Erythroblast (primary cell): ENCODE measurements around the gene B3GLCT.

Experiments used
- DNase-seq, 2 experiments: peaks; one replicate each; lab custom pipeline; 2025; lab: John Stamatoyannopoulos, UW
- GATA1 ChIP-seq: IDR thresholded peaks from 2 replicates; pipeline ENCODE4 v1.6.1; 2011; ENCODE audit warnings: low read depth, mild to moderate bottlenecking, control low read depth, low read length, moderate library complexity
- POLR2A ChIP-seq: IDR thresholded peaks from 2 replicates; pipeline ENCODE4 v1.6.1; 2011; ENCODE audit warnings: mild to moderate bottlenecking, low read length

Gene B3GLCT

DNA sequence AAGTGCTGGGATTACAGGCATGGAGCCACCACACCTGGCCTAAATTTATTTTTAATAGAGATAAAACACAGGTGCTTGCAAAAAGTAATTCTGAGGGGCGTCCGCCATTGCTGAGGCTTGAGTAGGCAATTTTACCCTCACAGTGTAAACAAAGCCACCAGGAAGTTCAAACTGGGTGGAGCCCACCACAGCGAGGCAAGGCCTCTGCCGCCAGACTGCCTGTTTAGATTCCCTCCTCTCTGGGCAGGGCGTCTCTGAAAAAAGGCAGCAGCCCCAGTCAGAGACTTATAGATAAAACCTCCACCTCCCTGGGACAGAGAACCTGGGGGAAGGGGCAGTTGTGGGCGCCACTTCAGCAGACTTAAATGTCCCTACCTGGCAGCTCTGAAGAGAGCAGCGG, 50.7 kb downstream of the B3GLCT start:
- TF ChIP-seq GATA1, result no peak
- no peak for TF ChIP-seq POLR2A
- peak in 1 of 2 experiments; percentile 7 for DNase-seq

DNA sequence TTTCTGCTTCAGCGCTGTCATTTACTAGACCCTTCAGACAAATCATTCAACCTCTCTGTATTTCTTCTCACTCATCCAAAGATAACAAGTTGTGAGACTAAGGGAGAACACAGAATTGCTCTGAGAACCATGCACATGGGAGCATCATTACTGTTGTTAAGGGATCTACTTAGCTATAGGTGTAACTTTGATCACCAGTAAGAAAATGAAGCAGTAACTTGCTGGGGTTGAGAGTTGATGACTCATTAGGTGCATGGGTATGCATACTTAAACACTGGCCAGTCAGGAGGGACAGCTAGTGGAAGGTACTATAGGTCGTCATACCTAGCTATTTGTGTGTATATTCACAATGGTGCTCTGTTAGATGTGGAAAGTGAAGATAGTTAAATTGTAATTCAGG, 61.5 kb downstream of the B3GLCT start:
- no peak for TF ChIP-seq GATA1
- no peak for TF ChIP-seq POLR2A
- DNase-seq, result no peak

DNA sequence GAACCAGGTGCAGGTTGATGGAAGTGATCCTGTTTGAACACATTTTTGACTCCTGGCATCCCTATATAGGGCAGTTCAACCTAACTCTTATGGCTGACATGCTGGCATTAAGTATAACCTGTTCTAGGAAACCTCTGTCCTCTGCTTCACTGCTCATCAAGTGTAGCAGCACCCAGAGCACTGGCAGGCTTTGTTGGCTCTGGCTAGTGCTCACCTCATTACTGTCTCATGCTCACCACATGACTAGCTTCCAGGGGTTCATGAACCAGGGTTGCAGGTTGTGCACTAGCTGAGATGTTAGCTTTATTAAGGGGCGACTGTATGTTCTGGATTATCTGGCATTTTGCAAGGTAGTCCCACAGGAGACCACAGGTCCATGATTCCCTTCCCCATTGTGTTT, 63.6 kb downstream of the B3GLCT start:
- TF ChIP-seq POLR2A (no peak), GATA1 (no peak)
- DNase-seq, result no peak

DNA sequence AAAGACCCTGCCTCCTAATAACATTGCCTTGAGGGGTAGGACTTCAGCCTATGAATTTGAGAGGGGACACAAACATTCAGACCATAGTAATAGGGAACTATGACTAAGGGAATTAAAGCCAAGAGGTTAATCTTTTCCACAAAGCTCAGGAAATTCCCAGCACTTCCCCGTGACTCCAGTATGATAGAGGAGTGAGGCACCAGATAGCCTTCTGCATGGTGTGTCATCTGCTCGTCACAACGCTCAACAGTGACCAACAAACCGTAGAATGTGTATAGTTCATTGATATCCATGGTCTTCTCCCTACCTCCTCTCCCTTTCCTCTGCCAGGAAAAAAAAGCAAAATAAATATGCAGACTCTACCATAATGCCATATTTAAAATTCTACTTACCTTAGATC, 64.4 kb downstream of the B3GLCT start:
- no peak for DNase-seq
- TF ChIP-seq GATA1 (no peak), POLR2A (no peak)

DNA sequence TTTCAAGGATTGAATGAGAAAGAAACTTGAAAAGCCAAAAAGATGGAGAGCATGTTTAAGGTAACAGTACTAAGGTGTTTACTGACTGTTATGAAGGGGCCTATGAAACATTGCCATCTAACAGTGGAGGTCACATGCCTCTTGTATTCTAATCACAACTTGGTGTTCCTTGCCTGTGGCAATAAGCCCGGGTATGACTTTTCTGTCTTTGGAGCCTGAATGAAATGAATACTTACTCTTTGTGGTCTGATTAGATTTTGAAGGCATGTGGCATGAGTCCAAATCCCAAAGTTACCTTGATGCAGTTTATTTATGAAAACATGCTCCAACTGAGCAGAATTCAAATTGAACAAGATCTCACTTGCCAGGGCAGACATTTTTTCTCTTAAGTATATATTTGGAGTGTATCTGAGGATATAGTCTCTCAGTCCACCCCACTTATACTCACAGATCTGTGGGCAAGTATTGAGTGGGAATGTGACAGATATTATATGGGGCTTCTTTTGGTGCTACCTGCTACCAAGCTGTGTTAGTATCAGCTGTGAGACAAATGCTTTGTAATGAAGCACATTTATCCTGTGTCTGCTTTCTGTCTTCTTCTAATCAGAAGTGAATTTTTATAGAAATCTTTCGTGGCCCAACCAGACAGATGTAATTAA, 67.5 kb downstream of the B3GLCT start:
- TF ChIP-seq GATA1 (no peak), POLR2A (no peak)
- DNase-seq, result no peak

DNA sequence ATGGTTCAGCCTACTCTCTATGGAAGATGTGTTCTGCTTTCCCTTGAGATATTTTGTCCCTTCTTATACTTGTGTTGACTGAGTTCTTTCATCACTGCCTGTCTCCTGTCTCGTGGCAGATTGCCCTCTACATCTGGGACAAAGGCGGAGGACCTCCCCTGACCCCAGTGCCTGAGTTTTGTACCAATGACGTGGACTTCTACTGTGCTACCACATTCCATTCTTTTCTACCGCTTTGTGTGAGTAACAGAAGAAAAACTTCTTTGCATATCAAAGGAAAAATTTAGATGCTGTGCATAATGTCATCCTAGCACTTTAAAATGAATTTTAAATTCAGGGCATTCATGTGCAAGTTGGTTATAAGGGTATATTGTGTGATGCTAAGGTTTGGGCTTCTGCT, 74.6 kb downstream of the B3GLCT start:
- TF ChIP-seq POLR2A, result no peak
- TF ChIP-seq GATA1, result no peak
- DNase-seq, result no peak

DNA sequence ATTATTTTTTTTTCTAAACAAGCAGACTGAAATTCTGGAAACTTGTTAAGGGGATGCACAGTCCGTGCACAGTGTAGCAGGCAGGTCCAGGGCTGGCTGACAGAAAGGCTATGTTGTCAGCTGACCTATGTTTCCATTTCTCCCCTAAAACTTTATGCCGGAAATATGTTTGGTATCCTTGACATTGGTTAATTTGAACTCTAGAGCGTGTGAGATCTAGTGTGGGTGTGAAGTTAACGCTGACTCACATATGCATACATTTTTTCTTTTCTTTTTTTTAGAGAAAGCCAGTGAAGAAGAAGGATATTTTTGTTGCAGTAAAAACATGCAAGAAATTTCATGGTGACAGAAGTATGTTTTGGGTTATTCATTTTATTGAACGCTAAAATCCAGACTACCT, 76.6 kb downstream of the B3GLCT start:
- TF ChIP-seq POLR2A, result no peak
- TF ChIP-seq GATA1, result no peak
- no peak for DNase-seq

DNA sequence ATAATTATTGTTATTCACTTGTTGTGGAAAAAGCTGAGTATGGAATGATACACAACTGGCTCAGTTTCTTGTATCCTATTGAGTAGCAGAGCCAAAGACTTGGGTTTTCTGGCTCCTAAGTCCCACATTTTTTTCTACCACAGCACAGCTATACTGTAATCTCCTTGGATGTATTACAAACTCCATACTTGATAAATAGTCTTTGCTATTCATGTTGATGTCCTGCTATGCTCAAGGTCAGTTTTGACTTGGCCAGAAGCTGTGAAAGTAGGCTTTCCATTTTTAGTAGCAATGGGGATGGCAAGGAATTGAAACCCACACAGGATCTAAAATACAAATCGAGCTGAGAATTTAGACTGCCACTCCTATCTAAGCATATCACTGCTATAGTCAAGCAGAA, 79.1 kb downstream of the B3GLCT start:
- DNase-seq, result no peak
- TF ChIP-seq GATA1 (no peak), POLR2A (no peak)

DNA sequence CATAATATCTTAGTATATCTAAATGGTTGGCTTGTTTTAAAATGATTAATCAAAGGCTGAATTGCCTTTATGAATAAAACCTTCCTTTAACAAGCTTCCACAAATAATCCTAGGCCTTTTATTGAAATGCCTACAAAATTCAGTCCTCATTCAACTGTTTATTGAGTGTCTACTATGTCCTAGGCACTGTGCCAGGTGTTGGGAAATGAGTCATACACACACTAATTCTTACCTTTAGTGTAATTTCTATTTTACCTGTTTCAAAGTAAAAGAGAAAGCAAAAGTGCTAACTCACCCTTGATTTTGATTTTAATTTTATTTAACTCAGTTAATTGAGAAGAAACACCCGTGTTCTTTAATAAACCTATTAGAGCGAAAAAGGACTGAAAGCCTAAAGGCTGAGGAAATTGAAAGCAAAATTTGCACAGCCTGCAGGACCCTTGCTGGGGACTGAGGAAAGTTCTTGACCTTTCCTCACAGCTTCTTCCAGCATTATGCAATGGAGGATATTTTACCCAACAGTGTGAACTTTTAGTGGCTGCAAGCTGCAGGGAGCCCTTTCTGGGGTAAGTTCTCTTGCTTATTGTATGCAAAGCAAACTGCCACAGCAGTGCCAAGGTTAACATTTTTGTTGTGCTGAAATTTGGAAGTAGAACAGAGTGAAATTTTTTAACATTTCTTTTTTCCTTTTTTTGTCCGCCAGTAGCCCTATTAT, 83.1 kb downstream of the B3GLCT start:
- DNase-seq, result no peak
- TF ChIP-seq GATA1, result no peak
- no peak for TF ChIP-seq POLR2A

DNA sequence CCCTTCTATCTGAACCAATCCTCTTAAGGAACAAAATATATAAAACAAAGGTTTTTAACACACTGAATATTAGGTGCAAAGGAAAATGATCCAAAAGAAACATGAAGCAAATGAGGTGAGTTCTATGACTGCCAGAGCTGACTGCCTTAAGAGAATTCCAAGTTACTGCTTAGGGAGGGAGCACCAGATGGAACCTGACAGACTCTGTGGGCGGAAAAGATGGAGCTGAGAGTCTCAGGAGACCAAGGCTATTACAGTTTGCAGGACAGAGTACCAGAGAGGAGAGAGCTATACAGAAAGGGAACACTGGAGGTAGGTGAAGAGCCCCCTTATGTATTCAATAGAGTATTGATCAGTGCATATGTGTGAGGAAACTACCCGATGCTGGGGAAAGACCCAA, 87.2 kb downstream of the B3GLCT start:
- no peak for DNase-seq
- TF ChIP-seq POLR2A (no peak), GATA1 (no peak)

DNA sequence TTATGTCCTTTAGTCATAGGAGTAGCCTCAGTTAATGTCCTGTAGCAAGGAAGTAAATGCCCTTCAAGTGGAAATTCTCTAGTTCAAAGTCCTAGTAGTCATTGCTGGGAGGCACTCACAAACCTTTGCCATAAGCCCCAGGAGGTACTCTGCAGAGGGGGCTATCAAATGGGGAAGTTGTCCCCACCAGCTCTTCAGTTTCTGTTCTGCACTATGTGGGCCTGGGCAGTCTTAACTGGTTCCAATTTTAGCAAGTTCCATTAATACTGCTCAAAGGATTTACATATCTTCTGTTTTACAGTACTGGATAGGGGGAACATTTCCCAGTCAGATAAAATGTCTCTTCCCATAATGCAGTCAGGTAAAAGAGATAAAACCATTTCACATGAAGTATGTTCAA, 101.3 kb downstream of the B3GLCT start:
- TF ChIP-seq GATA1, result no peak
- no peak for TF ChIP-seq POLR2A
- DNase-seq, result no peak

DNA sequence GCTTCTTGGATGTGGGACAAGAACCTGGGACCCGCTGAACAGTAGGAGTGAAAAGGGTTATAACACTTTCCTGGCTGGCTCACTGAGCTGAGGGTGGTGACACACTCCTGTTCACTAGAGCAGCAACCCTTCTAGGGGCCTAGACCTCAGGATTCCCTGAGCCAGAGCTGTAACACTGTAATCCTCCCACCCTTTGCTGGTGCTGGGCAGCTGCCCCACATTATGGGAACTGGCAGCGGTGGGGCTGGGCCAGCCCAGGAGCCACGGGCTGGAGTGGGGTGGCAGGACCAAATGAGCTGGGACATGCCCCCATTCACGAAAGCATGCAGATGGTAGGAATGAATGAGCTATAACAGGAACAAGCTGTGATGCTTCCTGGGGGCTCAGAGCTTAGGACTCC, 110.6 kb downstream of the B3GLCT start:
- no peak for DNase-seq
- no peak for TF ChIP-seq GATA1
- no peak for TF ChIP-seq POLR2A

DNA sequence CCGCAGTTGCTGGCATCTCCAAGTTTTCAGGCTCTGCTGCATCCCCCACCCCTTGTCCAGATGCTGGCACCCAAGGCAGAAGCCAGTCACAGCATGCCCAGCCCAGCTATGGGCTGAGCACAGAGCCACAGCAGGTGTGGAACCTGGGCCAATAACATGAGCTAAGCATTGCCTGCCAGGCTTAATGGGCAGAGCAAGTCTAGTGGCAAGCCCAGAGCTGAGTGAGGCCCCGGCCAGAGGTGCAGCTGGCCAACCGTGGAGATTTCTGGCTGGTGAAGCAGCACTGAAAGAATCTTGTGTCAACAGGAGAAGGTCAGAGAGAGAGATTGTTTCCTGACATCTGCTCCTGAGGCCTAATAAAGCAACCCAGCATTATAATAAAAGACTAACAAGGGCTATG, 111.0 kb downstream of the B3GLCT start:
- no peak for DNase-seq
- no peak for TF ChIP-seq POLR2A

DNA sequence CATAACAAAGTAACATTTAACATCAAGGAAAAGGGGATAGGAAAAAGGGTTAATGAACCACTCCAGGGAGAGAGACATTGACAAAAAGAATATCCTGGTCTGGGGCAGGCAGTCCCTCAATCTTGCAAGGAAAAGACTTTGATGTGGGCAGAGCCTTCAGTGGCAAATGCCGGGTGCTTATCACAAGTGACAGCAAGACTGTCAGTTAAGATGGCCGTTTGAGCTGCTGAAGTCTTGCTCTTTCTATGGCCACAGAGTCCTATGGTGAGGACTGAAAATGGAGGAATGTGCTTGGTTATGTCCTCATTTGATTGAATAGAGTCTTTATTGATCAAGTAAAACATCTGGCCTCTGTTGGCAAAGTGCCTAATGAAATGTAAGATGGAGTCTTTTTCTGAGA, 112.1 kb downstream of the B3GLCT start:
- TF ChIP-seq GATA1 (no peak), POLR2A (no peak)
- peak; percentile 15 to 69 for DNase-seq

DNA sequence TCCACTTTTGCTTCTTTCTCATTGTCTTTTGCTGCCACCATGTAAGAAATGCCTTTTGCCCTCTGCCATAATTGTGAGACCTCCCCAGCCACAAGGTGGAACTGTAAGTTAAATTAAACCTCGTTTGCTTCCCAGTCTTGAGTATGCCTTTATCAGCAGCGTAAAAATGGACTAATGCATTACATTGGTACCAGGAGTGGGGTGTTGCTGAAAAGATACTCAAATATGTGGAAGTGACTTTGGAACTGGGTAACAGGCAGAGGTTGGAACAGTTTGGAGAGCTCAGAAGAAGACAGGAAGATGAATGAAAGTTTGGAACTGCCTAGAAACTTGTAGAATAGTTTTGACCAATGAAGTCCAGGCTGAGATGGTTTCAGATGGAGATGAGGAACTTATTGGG, 115.2 kb downstream of the B3GLCT start:
- TF ChIP-seq GATA1, result no peak
- TF ChIP-seq POLR2A, result no peak
- DNase-seq, result no peak

DNA sequence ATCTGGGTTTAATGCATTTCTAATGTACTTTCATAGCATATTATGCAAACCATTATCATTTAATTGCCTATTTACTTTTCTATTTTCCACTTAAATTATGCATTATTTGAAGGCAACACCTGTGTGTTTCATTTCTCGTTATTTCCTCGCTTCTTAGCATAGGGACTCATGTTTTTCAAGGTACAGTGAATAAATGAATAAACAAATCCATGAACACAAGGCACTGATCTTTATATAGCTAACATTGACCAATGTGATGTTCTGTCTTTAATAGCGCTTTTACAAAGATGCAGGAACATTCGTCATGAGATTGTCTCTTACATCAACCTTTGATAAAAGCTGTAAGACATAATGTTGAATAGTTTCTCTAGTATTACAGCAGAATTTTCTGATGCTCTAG, 121.2 kb downstream of the B3GLCT start:
- DNase-seq, result no peak
- no peak for TF ChIP-seq GATA1
- no peak for TF ChIP-seq POLR2A
